Measurements from ENCODE around the gene HHIP. TPM values are rescaled to one million over a fixed set of nuclear protein-coding genes. Genes with fewer than 3 reads are reported as not detected.

HHIP gene
- total and polyA plus RNA-seq, 3 donors from 2014 or later, result 3.5 to 5.3 (median 3.5) TPM

GRCh38 chr4:144705601-144706590, 59.9 kb downstream of the HHIP start:
- DNase-seq, result no peak
- intact Hi-C loops (cut with DNase I; ENCODE audit: low total_unique reads), result no loop called here
- TF ChIP-seq CTCF (IDR thresholded peaks at IDR 0.05) (no peak), POLR2A (IDR thresholded peaks at IDR 0.05) (no peak)
- H3K27ac ChIP-seq, result no peak overlapping the region
- H3K27me3 ChIP-seq, result no peaks in the 10 kb centered on the region
- H3K4me3 ChIP-seq, result no peak overlapping the region
- no peaks in the 10 kb centered on the region for H3K9me3 ChIP-seq
- peaks cover 7% of the 10 kb centered on the region for H3K4me1 ChIP-seq
- 48% methylated on average over 6 of the region's 6 CpGs for WGBS, 2 donors
- no peaks in the 10 kb centered on the region for H3K36me3 ChIP-seq (ENCODE audit: low read depth, missing control alignments)

DNA sequence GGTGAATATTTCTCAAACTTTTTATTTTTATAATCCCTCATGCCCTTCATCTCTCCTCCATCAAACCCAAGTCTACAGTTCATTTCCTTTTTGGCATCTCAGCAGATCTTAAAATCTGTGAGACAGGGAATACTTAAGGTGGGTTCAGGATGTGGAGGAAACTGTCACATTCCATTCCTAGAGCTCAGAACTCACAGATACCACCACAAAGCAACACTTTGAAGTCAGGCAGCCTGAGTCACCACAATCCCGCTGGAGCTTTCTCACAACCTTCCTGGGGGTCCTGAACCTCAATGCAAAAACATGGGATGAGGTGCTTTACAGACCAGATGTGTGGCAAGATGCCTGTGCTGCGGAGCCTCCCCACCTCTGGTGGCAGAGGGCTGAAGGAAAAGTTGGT, 63.2 kb downstream of the HHIP start:
- Histone ChIP-seq H3K27ac (no peak overlapping the region), H3K9me3 (no peaks in the 10 kb centered on the region), H3K36me3 (ENCODE audit: low read depth, missing control alignments) (no peaks in the 10 kb centered on the region), H3K27me3 (no peaks in the 10 kb centered on the region), H3K4me1 (no peaks in the 10 kb centered on the region), H3K4me3 (no peak overlapping the region)
- DNase-seq, result no peak
- intact Hi-C loops (cut with DNase I; ENCODE audit: low total_unique reads), result no loop called here
- TF ChIP-seq POLR2A (IDR thresholded peaks at IDR 0.05) (no peak), CTCF (IDR thresholded peaks at IDR 0.05) (no peak)
- 80 to 84% methylated on average over 2 of the region's 2 CpGs for WGBS, 2 donors

GRCh38 chr4:144709793-144710525, 64.0 kb downstream of the HHIP start:
- H3K9me3 ChIP-seq, result no peaks in the 10 kb centered on the region
- no peaks in the 10 kb centered on the region for H3K27me3 ChIP-seq
- TF ChIP-seq CTCF (IDR thresholded peaks at IDR 0.05) (no peak), POLR2A (IDR thresholded peaks at IDR 0.05) (no peak)
- no peak overlapping the region for H3K4me3 ChIP-seq
- WGBS, 2 donors, result 76 to 84% methylated on average over 5 of the region's 5 CpGs
- H3K4me1 ChIP-seq, result no peaks in the 10 kb centered on the region
- no peak overlapping the region for H3K27ac ChIP-seq
- no peak for DNase-seq
- no peaks in the 10 kb centered on the region for H3K36me3 ChIP-seq (ENCODE audit: low read depth, missing control alignments)
- intact Hi-C loops (cut with DNase I; ENCODE audit: low total_unique reads), result no loop called here

GRCh38 chr4:144710526-144710912, 64.6 kb downstream of the HHIP start:
- no peak for TF ChIP-seq POLR2A (IDR thresholded peaks at IDR 0.05)
- no peak for TF ChIP-seq CTCF (IDR thresholded peaks at IDR 0.05)
- intact Hi-C loops (cut with DNase I; ENCODE audit: low total_unique reads), result no loop called here
- no peak overlapping the region for H3K27ac ChIP-seq

More at GRCh38 chr4:144710526-144710912, 64.6 kb downstream of the HHIP start:
- H3K36me3 ChIP-seq (ENCODE audit: low read depth, missing control alignments), result no peaks in the 10 kb centered on the region
- H3K27me3 ChIP-seq, result no peaks in the 10 kb centered on the region
- H3K9me3 ChIP-seq, result no peaks in the 10 kb centered on the region
- DNase-seq, result no peak
- H3K4me3 ChIP-seq, result no peak overlapping the region
- no peaks in the 10 kb centered on the region for H3K4me1 ChIP-seq
